Nucleus accumbens (tissue), 56 donors: ENCODE measurements around the gene GANAB.
"Not testable (repeated sequence)": the region's sequence is repeated elsewhere in the genome, so short reads cannot be mapped to it uniquely, and the experiment has no call there.

Experiments
- DNase-seq, 56 donors: peaks; one replicate each; lab custom pipeline; 2025; lab: John Stamatoyannopoulos, UW

GANAB gene

GRCh38 chr11:62603776-62604299 is 42.6 kb downstream of the GANAB start:
- DNase-seq, result no peak

- no peak for DNase-seq
Observed at GRCh38 chr11:62603072-62603408, 43.4 kb downstream of the GANAB start.

- DNase-seq, result peak in 50 of 56 donors; percentile 14 to 88 (median 75)
Observed at GRCh38 chr11:62602141-62603071, 44.0 kb downstream of the GANAB start.

DNA sequence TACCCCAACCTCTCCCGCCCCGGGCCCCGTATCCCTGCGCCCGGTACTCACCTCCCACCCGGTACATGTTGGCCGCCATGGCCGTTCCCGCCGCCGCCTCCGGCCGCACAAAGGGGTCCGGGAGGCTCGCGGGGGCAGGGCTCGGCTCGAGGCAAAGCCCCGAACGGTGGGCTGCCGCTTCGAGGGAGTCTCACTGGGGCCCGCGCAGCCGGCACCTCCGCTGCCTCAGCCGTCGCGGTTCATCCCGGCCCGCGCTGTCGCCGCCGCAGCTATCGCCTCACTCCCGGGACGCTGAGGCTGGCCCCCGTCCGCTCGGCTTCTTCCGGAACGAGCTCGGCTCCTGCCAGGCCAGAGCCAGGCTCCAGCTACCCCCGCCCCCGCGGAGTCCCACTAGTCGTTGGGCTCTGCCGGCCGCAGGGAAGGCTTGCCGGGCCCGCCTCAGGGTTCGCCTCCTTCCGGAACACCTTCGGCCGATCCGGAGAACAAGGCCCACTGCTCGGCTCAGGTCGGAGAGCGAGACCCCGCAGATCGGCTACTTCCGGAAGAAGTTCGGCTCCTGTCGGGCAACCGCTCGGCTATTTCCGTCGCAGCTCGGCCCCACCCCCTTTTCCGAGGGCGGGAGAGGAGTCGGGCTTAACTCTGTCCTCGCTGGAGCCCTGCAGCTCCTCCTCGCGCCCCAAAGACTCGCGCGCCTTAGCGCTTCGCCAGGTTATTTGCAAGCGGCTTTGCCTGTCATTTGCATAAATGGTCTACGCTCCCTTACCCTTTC is 44.9 kb downstream of the GANAB start, which contains the start of gene MTA2:
Gene MTA2 (minus strand): TSS at position 494 of the 769 bp plus-strand sequence. CDS start 415 bp downstream, at position 79.
- peak; percentile 78 to 98 (median 96) for DNase-seq

GRCh38 chr11:62601122-62601371 is 45.4 kb downstream of the GANAB start:
- DNase-seq, result peak in 7 of 56 donors; percentile 34 to 62 (median 49)

DNA sequence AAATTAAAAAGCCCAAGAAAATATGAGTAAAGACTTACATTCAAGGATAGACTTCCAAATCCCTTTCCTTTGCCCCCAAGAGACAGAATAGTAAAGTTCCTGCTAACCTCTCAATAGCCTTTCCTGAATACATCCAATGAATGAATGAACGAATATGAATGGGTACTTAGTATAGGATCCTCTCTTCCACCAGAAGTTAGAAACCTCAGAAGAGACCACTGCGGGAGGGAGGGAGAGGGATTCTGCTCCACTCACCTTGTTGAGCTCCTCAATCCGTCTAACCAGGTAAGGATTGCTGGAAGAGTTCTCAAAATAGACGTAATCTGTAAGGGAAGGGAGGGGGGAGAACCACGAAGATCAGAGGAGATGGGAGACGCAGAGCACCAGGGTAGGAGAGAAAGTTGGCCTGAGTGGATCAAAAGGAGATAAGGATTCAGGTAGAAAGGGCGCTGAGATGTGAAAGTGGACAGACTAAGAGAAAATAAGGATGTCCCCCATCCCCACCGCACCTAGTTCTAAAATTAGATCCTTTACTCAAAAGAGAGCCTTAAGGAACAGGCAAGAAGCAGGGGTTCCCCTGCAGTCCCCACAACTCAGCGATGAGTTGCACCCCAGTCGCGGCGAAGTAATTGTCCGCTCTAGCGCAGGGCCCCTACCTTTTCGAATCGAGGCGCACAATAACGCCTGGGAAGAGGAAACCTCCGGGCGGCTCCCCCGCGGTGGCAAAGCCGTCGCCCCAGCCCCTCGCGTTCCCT is 45.9 kb downstream of the GANAB start:
- DNase-seq, result no peak

- no peak for DNase-seq
Observed at GRCh38 chr11:62599901-62600300, 46.5 kb downstream of the GANAB start.

DNA sequence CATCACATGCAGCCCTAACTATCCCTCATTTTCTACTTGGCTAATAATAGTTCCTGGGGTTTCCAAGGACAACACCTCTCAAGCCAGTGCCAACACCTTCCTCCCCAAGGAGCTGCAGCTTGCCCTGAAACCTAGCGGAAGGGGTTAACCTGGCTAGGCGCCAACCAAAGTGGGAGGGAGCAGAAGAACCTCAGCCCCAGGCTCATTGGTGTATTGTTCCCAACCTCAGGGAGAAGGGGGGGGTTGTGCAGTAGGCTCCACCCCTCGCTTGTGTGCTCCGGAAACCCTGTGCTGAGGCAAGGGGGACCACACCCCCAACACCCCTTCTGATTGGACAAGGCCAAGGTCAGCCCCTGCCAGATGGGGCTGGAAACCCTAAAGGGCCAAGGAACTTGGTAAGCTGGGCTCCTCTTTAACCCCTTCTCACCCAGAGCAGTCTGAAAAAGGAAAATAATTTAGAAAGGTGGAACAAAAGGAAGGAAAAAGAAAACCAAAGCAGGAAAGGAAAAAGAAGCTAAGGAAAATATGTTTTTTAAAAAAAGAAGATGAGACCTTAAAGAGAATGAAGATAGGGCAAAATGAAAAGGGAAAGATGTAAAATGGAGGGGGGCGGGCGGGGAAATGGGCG is 47.2 kb downstream of the GANAB start:
- peak in 54 of 56 donors; percentile 31 to 94 (median 84) for DNase-seq

- DNase-seq, result no peak
Observed at GRCh38 chr11:62595124-62595523, 51.3 kb downstream of the GANAB start.

GRCh38 chr11:62593434-62594044 is 52.9 kb downstream of the GANAB start:
- DNase-seq, result peak in 47 of 56 donors; percentile 15 to 82 (median 44)

DNA sequence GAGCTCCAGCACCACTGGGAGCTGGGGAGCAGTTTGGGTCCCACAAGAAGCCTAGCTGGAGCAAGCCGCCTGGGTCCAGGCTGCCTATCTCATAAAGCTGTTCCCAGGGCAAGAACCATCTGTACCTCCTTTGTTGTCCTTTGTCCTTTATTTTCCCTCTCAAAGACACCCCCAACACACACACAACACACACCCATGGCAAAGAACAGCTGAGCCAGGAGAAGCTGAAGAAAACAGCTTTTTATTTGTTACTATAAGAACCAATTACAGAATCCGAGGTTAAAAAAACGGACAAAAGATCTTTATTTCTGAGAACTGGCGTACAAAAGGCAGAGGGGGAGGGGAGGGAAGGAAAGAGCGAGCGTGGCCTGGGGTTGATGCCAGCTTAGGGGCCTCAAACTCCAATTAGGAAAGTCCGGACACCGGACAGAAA is 53.4 kb downstream of the GANAB start:
- peak in 41 of 56 donors; percentile 15 to 74 (median 42) for DNase-seq

DNA sequence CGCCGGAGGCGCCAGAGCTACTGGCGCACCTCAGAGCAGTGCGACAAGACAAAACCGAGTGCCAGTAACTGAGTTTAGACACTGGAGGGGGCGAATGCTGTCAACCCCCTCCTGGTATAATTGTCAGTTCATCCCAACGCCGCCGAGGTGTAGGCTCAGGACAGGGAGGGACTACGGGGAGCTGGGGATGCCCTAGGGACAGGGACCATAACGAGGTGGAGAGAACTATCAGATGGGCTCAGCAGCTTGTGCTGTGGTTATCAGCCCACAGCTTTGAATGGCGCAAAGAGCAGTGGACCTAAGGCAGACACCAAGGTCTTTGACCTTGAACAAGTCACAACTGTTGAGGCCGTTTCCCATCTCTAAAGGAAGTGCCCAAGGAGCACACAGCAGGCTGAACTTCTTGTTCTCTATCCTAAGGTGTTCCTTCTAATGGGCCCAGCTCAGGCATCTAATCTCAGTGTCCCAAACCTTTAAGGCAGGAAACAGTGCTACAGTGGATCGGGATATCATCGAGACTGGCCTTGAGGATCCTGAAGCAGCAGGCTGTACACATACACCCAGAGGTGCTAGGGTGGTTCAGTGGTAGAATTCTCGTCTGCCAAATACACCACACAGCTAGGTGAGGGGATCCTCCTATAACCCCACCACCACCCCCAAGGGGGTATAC is 54.1 kb downstream of the GANAB start:
- peak in 3 of 56 donors; percentile 42 to 73 (median 63) for DNase-seq

DNA sequence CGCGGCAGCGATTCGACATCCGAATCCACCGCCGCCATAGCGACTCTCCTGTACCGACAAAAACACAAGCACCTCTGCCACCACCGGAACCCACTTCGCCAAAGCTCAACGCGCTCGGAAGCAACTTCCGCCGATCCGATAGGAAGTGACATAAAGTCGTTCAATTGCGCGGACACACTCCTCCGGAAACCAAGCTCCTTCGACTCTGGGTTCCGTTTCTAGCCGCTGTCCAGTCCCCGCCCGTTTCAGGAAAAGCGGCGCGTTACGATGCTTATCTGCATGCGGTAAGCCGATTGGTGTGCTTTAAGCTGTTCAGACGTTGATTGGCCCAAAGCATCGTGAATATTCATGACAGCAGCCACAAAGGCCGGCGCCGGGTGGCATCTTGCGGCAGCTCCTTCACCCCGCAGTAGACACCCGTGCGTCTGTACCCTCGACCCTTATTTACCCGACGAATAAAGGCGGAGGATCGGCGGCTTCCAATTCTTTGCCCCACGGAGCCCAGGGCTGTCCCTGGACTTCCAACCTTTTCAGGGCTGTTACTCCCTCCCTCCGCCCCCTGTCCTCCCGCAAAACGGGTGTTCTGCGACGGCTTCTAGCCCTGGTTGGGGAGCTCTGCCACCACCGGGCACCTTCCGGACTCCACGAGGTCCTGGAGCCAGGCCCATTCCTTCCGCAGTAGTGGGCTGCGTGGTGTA is 54.8 kb downstream of the GANAB start, which contains the start of gene TUT1:
Gene TUT1 (minus strand): TSS at position 76 of the 698 bp plus-strand sequence. CDS start 38 bp downstream, at position 38.
- peak; percentile 67 to 99 (median 96) for DNase-seq

- peak in 16 of 56 donors; percentile 4 to 53 (median 14) for DNase-seq
Observed at GRCh38 chr11:62588966-62589637, 57.3 kb downstream of the GANAB start.

DNA sequence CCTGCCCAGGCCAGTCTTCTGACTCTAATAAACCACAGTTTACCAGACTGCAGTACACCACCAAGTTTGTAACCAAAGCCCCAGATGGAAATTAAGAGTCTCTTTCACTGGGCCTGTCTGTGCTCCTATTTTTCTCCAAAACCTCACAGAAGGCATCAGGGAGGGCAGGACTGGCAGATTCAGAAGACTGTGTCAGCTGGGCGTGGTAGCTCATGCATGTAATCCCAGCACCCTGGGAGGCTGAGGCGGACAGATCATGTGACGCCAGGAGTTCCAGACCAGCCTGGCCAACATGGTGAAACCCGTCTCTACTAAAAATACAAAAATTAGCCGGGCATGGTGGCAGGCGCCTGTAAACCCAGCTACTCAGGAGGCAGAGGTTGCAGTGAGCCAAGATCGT is 61.1 kb downstream of the GANAB start:
- not testable (repeated sequence) for DNase-seq

GRCh38 chr11:62581735-62582134 is 64.7 kb downstream of the GANAB start:
- DNase-seq, result not testable (repeated sequence)

DNA sequence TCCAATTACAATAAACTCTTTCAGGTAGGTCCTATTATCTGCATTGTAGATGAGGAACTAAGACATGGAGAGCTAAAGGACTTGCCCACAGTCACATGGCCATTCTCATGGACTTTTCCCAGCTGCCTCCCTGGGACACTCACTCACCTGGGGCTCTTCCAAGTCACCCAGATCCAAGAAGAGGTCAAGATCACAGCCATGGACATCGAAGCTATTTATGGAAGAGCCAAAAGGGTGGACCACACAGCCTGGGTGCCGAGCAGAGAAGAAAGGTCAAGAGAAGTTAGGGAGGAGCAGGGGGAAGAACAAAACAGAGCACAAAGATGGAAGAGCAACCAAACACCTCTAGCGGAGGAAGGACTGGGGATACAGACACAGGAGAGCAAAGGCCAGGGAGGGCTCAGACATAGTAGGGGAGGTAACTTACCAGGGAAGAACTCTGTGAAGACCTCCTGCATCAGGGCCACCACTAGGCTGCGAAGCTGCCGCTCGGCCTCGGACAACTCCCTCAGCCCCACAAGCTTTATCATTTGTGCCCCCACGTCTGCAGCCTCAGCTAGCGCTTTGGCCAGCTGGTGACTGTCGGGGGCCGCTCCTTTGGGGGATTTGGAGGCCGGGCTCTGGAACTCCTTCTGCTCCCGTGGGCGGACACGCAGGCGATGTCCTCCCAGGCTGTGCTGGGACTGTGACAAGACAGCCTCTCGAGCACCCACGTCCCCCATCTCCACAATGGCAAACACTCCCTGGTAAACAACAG is 65.3 kb downstream of the GANAB start:
- DNase-seq, result no peak
